HepG2 (cell line): ENCODE results near the gene FTSJ1. TPM values are rescaled to one million over a fixed set of nuclear protein-coding genes. Genes with fewer than 3 reads are reported as not detected.

Experiments used
- AHR ChIP-seq: IDR thresholded peaks from 2 replicates; pipeline ENCODE4 v1.6.1; 2018; ENCODE audit warnings: missing genetic modification reagents, missing compliant biosample characterization
- ARID3A ChIP-seq: IDR thresholded peaks from 2 replicates; pipeline ENCODE4 v1.6.1; 2012; ENCODE audit warnings: low read depth, low read length, improper control_type of control experiment
- DPF2 ChIP-seq: sonication (generic); formaldehyde crosslinking; IDR thresholded peaks from 2 replicates; pipeline ENCODE4 v1.4.0; 2020; ENCODE audit warnings: mild to moderate bottlenecking, low read depth, missing genetic modification reagents, borderline replicate concordance
- ELF1 ChIP-seq: sonication (generic); formaldehyde crosslinking; IDR thresholded peaks from 2 replicates; pipeline ENCODE4 v1.4.0; 2020; ENCODE audit warnings: missing genetic modification reagents
- ELF4 ChIP-seq: sonication (generic); formaldehyde crosslinking; IDR thresholded peaks from 2 replicates; pipeline ENCODE4 v1.5.0; 2020; ENCODE audit warnings: missing genetic modification reagents, mild to moderate bottlenecking, moderate library complexity, borderline replicate concordance
- FOXK1 ChIP-seq: sonication (generic); formaldehyde crosslinking; IDR thresholded peaks from 2 replicates; pipeline ENCODE4 v1.4.0; 2020; ENCODE audit warnings: low read depth, missing genetic modification reagents, borderline replicate concordance
- KAT2B ChIP-seq: fragments of 150-350 bp; IDR thresholded peaks from 2 replicates; pipeline ENCODE4 v1.6.1; 2014; ENCODE audit warnings: low read depth, low read length, borderline replicate concordance
- KLF6 ChIP-seq: IDR thresholded peaks from 2 replicates; pipeline ENCODE4 v1.8.0; 2016; ENCODE audit warnings: missing biosample characterization, missing genetic modification reagents
- LRRFIP1 ChIP-seq: sonication (generic); formaldehyde crosslinking; conservative IDR thresholded peaks from 2 replicates; pipeline ENCODE4 v1.4.0; 2020; ENCODE audit warnings: missing genetic modification reagents
- TBP ChIP-seq: sonication (generic); formaldehyde crosslinking; IDR thresholded peaks from 2 replicates; pipeline ENCODE4 v1.5.0; 2020; ENCODE audit warnings: missing genetic modification reagents
- TEAD2 ChIP-seq: sonication (generic); formaldehyde crosslinking; IDR thresholded peaks from 2 replicates; pipeline ENCODE4 v1.9.0; 2021; ENCODE audit warnings: missing genetic modification reagents
- ZMYM3 ChIP-seq: sonication (generic); formaldehyde crosslinking; IDR thresholded peaks from 2 replicates; pipeline ENCODE4 v1.5.1; 2020; ENCODE audit warnings: mild to moderate bottlenecking, missing genetic modification reagents
- ZNF138 ChIP-seq: sonication (generic); formaldehyde crosslinking; IDR thresholded peaks from 2 replicates; pipeline ENCODE4 v1.5.0; 2020; ENCODE audit warnings: mild to moderate bottlenecking, low read depth, missing genetic modification reagents
- ZNF883 ChIP-seq: sonication (generic); formaldehyde crosslinking; IDR thresholded peaks from 2 replicates; pipeline ENCODE4 v1.5.1; 2020; ENCODE audit warnings: mild to moderate bottlenecking, missing genetic modification reagents; ENCODE audit errors: not compliant biosample characterization
- polyA plus RNA-seq, 8 experiments: library from polyadenylated mRNA; depleted of rRNA in 3 of 8; stranded (reverse) in 7 of 8; unstranded in 1 of 8; fragments of >200 nt; fragmentation: Illumina TruSeq in 4 of 8; extraction: Trizol in 4 of 8; gene quantifications; 2 replicates each; pipeline versions ENCODE4 v1.2.1 to v1.2.3, GENCODE V29; 2011 to 2016; ENCODE audit warnings: low read depth in 4 of 8, missing spikeins in 1 of 8, mixed read lengths in 1 of 8; ENCODE audit not compliant: insufficient read depth in 1 of 8
- total RNA-seq, 5 experiments: library from RNA; depleted of rRNA; stranded (reverse); fragments of >200 nt; fragmentation: Illumina TruSeq; extraction: Trizol; gene quantifications; 2 replicates each; pipeline ENCODE4 v1.2.3, GENCODE V29; 2016; ENCODE audit warnings: low read depth in 1 of 5
- TF ChIP-seq, protein P1 (sequence below): sonication (generic); formaldehyde crosslinking; IDR thresholded peaks from 2 replicates; pipeline ENCODE4 v1.5.1; 2020; ENCODE audit warnings: mild to moderate bottlenecking, missing genetic modification reagents, moderate library complexity
- TF ChIP-seq, protein P2 (sequence below), 2 experiments: sonication (generic) in 1 of 2; formaldehyde crosslinking in 1 of 2; IDR thresholded peaks; 2 replicates each; pipeline versions ENCODE4 v1.4.0 to v1.6.1; 2018 to 2020; ENCODE audit warnings: missing genetic modification reagents in 2 of 2, borderline replicate concordance in 1 of 2, low read depth in 1 of 2, mild to moderate bottlenecking in 1 of 2, missing biosample characterization in 1 of 2
- TF ChIP-seq, protein P3 (sequence below): sonication (generic); formaldehyde crosslinking; IDR thresholded peaks from 2 replicates; pipeline ENCODE4 v1.5.1; 2020; ENCODE audit warnings: missing genetic modification reagents, mild to moderate bottlenecking, borderline replicate concordance

Gene FTSJ1
- total and polyA plus RNA-seq, 2 of the 13 experiments (the other 11 are each of a cell fraction or from before 2014, with no cell fraction given), result 30.3 to 37.9 TPM

GRCh38 chrX:48475774-48476577 is at the start of gene FTSJ1 (continued):
- no peak for TF ChIP-seq LRRFIP1 (CRISPR knock-in tag)
- no peak for TF ChIP-seq FOXK1
- TF ChIP-seq ZNF138 (CRISPR knock-in tag), result no peak
- TF ChIP-seq ARID3A, result no peak
- no peak for TF ChIP-seq DPF2 (CRISPR knock-in tag)
- no peak for TF ChIP-seq KLF6 (CRISPR knock-in tag)
- TF ChIP-seq, protein P1, sequence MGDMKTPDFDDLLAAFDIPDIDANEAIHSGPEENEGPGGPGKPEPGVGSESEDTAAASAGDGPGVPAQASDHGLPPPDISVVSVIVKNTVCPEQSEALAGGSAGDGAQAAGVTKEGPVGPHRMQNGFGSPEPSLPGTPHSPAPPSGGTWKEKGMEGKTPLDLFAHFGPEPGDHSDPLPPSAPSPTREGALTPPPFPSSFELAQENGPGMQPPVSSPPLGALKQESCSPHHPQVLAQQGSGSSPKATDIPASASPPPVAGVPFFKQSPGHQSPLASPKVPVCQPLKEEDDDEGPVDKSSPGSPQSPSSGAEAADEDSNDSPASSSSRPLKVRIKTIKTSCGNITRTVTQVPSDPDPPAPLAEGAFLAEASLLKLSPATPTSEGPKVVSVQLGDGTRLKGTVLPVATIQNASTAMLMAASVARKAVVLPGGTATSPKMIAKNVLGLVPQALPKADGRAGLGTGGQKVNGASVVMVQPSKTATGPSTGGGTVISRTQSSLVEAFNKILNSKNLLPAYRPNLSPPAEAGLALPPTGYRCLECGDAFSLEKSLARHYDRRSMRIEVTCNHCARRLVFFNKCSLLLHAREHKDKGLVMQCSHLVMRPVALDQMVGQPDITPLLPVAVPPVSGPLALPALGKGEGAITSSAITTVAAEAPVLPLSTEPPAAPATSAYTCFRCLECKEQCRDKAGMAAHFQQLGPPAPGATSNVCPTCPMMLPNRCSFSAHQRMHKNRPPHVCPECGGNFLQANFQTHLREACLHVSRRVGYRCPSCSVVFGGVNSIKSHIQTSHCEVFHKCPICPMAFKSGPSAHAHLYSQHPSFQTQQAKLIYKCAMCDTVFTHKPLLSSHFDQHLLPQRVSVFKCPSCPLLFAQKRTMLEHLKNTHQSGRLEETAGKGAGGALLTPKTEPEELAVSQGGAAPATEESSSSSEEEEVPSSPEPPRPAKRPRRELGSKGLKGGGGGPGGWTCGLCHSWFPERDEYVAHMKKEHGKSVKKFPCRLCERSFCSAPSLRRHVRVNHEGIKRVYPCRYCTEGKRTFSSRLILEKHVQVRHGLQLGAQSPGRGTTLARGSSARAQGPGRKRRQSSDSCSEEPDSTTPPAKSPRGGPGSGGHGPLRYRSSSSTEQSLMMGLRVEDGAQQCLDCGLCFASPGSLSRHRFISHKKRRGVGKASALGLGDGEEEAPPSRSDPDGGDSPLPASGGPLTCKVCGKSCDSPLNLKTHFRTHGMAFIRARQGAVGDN (CRISPR knock-in tag), result peak; percentile 91
- TF ChIP-seq, protein P2, sequence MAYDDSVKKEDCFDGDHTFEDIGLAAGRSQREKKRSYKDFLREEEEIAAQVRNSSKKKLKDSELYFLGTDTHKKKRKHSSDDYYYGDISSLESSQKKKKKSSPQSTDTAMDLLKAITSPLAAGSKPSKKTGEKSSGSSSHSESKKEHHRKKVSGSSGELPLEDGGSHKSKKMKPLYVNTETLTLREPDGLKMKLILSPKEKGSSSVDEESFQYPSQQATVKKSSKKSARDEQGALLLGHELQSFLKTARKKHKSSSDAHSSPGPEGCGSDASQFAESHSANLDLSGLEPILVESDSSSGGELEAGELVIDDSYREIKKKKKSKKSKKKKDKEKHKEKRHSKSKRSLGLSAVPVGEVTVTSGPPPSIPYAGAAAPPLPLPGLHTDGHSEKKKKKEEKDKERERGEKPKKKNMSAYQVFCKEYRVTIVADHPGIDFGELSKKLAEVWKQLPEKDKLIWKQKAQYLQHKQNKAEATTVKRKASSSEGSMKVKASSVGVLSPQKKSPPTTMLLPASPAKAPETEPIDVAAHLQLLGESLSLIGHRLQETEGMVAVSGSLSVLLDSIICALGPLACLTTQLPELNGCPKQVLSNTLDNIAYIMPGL (CRISPR knock-in tag; IDR thresholded peaks at IDR 0.05; ENCODE audit: borderline replicate concordance in 1 of 2, low read depth in 1 of 2), result peak; percentile 32 to 45; a peak in 1 of 4 replicates
- TF ChIP-seq ZNF883 (CRISPR knock-in tag), result no peak
- no peak for TF ChIP-seq ELF4 (CRISPR knock-in tag)
- TF ChIP-seq ELF1 (CRISPR knock-in tag), result peak; percentile 66
- no peak for TF ChIP-seq KAT2B
- TF ChIP-seq, protein P3, sequence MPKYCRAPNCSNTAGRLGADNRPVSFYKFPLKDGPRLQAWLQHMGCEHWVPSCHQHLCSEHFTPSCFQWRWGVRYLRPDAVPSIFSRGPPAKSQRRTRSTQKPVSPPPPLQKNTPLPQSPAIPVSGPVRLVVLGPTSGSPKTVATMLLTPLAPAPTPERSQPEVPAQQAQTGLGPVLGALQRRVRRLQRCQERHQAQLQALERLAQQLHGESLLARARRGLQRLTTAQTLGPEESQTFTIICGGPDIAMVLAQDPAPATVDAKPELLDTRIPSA (CRISPR knock-in tag), result no peak
- no peak for TF ChIP-seq TEAD2
- no peak for TF ChIP-seq ZMYM3 (CRISPR knock-in tag)
- no peak for TF ChIP-seq TBP (CRISPR knock-in tag)
- TF ChIP-seq AHR (CRISPR knock-in tag), result 0 out of 2 replicates have a peak, but pooled peaks have one; percentile 53
